ENCODE measurements around the gene MME. TPM values are rescaled to one million over a fixed set of nuclear protein-coding genes. Genes with fewer than 3 reads are reported as not detected.

MME gene
- total RNA-seq: 10 to 100 TPM in 1 of 9 donors, 1 to 10 TPM in 5, under 1 TPM in 3; 0.28 to 56.0 (median 1.6) TPM
- polyA plus RNA-seq: 1 to 10 TPM in 1 of 3 donors, under 1 TPM in 2; 0.31 to 5.0 (median 0.88) TPM
- long read RNA-seq, donor 1, partial matches to known transcripts: 0 of 1 reads
- long read RNA-seq, donor 1, other reads (novel, unspliced or antisense): 0 of 1 reads
- long read RNA-seq, donor 2: 0 reads
- long read RNA-seq, donor 3: 0 reads
- long read RNA-seq, donor 4, partial matches to known transcripts: 0 of 1 reads
- long read RNA-seq, donor 4, other reads (novel, unspliced or antisense): 1 of 1 reads
- long read RNA-seq, donor 5: 0 reads
- long read RNA-seq, donor 6, partial matches to known transcripts: 0 of 1 reads
- long read RNA-seq, donor 6, other reads (novel, unspliced or antisense): 1 of 1 reads
- long read RNA-seq, donor 7, partial matches to known transcripts: 0 of 1 reads
- long read RNA-seq, donor 7, other reads (novel, unspliced or antisense): 0 of 1 reads
- long read RNA-seq, donor 8, partial matches to known transcripts: 0 of 3 reads
- long read RNA-seq, donor 8, other reads (novel, unspliced or antisense): 0 of 3 reads
- long read RNA-seq, donor 9, full-length matches to known transcripts: 2 of 18 reads
- long read RNA-seq, donor 9, partial matches to known transcripts: 16 of 18 reads
- long read RNA-seq, donor 9, other reads (novel, unspliced or antisense): 0 of 18 reads
- long read RNA-seq, donor 10: 0 reads

GRCh38 chr3:155079746-155080487, at the start of gene MME:
Gene MME (plus strand): TSS chr3:155080319. CDS start chr3:155084168, 3,849 bp downstream.
- H3K4me1 ChIP-seq (replicated peaks in 1 of 2): peaks cover 3 to 13% of the 10 kb centered on the region in 2 donors
- no peak for TF ChIP-seq POLR2A (IDR thresholded peaks at IDR 0.05)
- no peak for TF ChIP-seq CTCF (IDR thresholded peaks at IDR 0.05)
- no peaks in the 10 kb centered on the region for H3K9me3 ChIP-seq (replicated peaks in 1 of 3)
- no peak within 1 kb of the TSS for H3K27ac ChIP-seq
- H3K4me3 ChIP-seq: peak within 1 kb of the TSS in 1 of 4 donors; percentile 58
- intact Hi-C loops (cut with DNase I): no loop called here
- WGBS, 4 donors: 1% methylated on average over 30 to 51 of the region's 51 CpGs
- no peaks in the 10 kb centered on the region for H3K36me3 ChIP-seq (replicated peaks in 1 of 2)
- DNase-seq: peak in 1 of 7 donors; percentile 15
- H3K27me3 ChIP-seq: peaks cover 21% of the 10 kb centered on the region

- no peak overlapping the region for H3K27ac ChIP-seq
- H3K9me3 ChIP-seq (replicated peaks in 1 of 3): no peaks in the 10 kb centered on the region
- no peak overlapping the region for H3K4me3 ChIP-seq
- TF ChIP-seq CTCF (IDR thresholded peaks at IDR 0.05) (no peak), POLR2A (IDR thresholded peaks at IDR 0.05) (no peak)
- DNase-seq: no peak
- H3K27me3 ChIP-seq: no peaks in the 10 kb centered on the region
- no peaks in the 10 kb centered on the region for H3K36me3 ChIP-seq (replicated peaks in 1 of 2)
- intact Hi-C loops (cut with DNase I): no loop called here
- no peaks in the 10 kb centered on the region for H3K4me1 ChIP-seq (replicated peaks in 1 of 2)
Observed at GRCh38 chr3:155031186-155031585, 48.9 kb upstream of the MME start.

- DNase-seq: no peak
- H3K27ac ChIP-seq: no peak overlapping the region
- no peaks in the 10 kb centered on the region for H3K27me3 ChIP-seq
- intact Hi-C loops (cut with DNase I): no loop called here
- H3K36me3 ChIP-seq (replicated peaks in 1 of 2): no peaks in the 10 kb centered on the region
- TF ChIP-seq POLR2A (IDR thresholded peaks at IDR 0.05): no peak
- no peak for TF ChIP-seq CTCF (IDR thresholded peaks at IDR 0.05)
- no peaks in the 10 kb centered on the region for H3K9me3 ChIP-seq (replicated peaks in 1 of 3)
- H3K4me3 ChIP-seq: no peak overlapping the region
- no peaks in the 10 kb centered on the region for H3K4me1 ChIP-seq (replicated peaks in 1 of 2)
Observed at GRCh38 chr3:155032918-155033317, 47.2 kb upstream of the MME start.

GRCh38 chr3:155034786-155035185, 45.3 kb upstream of the MME start:
- Histone ChIP-seq H3K4me3 (no peak overlapping the region), H3K9me3 (replicated peaks in 1 of 3) (no peaks in the 10 kb centered on the region), H3K27me3 (no peaks in the 10 kb centered on the region), H3K27ac (no peak overlapping the region), H3K4me1 (replicated peaks in 1 of 2) (no peaks in the 10 kb centered on the region), H3K36me3 (replicated peaks in 1 of 2) (no peaks in the 10 kb centered on the region)
- no peak for DNase-seq
- intact Hi-C loops (cut with DNase I): no loop called here
- WGBS, 4 donors: 70 to 78% (median 75%) methylated on average over 4 of the region's 4 CpGs
- no peak for TF ChIP-seq POLR2A (IDR thresholded peaks at IDR 0.05)
- TF ChIP-seq CTCF (IDR thresholded peaks at IDR 0.05): no peak
